ENCODE results near the gene ACVRL1. TPM values are rescaled to one million over a fixed set of nuclear protein-coding genes. Genes with fewer than 3 reads are reported as not detected.

Gene ACVRL1
- total RNA-seq, 4 donors from 2014 or later, result 2.0 to 71.3 (median 14.5) TPM

DNA sequence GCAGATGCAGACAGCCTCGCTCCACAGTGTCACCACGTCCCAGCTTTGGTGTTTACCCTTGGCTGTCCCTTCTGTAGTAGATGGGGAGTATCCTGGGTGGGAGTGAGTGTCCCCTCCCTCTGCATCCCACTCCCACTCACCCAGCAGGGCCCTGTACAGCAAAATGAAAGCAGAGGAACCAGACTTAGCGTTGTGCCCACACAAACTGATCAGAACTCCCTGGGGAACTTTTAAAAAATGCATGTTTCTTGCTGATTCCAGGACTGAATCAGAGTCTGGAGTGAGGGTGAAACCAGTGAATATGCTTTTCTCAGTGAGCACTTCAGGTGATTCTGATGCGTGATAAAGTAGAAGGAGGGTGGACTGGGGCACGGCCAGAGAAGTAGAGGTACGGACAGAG lies 2.9 kb downstream of the ACVRL1 start:
- intact Hi-C loops (cut with DNase I), result no loop called here
- Histone ChIP-seq H3K9me3 (no peaks in the 10 kb centered on the region), H3K36me3 (peaks cover 0 to 4% (median 0%) of the 10 kb centered on the region in 3 donors), H3K4me1 (peaks cover 24 to 80% (median 39%) of the 10 kb centered on the region in 3 donors), H3K4me3 (peak overlapping the region in 1 of 4 donors; percentile 77), H3K27ac (peak overlapping the region; percentile 0 to 95 (median 74)), H3K27me3 (peaks cover 0 to 45% (median 4%) of the 10 kb centered on the region in 4 donors)
- TF ChIP-seq CTCF (IDR thresholded peaks at IDR 0.05) (no peak), POLR2A (IDR thresholded peaks at IDR 0.05) (no peak)
- 68 to 84% methylated on average over 5 to 6 of the region's 6 CpGs for WGBS, 2 donors
- DNase-seq, result no peak

DNA sequence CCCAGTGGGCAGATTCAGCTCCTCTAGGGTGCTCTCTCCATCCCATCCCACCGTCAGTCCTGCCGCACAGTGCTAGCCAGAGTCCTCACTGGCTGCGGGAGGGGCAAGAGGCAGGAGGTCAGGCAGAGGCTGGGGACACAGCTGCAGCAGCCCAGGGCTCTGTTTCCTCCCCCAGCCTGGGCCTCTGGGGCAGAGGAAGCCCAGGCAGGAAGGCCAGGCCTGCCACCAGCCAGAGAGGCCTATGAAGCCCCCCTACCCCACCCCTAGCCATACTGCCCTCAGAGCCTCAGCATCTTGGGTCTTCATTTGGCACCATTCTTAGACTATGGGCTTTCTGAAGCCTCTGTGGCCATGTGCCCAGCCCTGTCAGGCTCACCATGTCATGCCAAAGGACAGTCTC lies 3.4 kb downstream of the ACVRL1 start:
- H3K4me1 ChIP-seq, result peaks cover 21 to 79% (median 38%) of the 10 kb centered on the region in 3 donors
- intact Hi-C loops (cut with DNase I), result no loop called here
- whole genome bisulfite sequencing, 2 donors, result 64% methylated on average over 2 of the region's 3 CpGs; no CpG with 5 or more reads in 1 of the 2 donors
- peak overlapping the region; percentile 0 to 95 (median 74) for H3K27ac ChIP-seq
- TF ChIP-seq CTCF (IDR thresholded peaks at IDR 0.05) (no peak), POLR2A (IDR thresholded peaks at IDR 0.05) (no peak)
- peaks cover 0 to 45% (median 4%) of the 10 kb centered on the region in 4 donors for H3K27me3 ChIP-seq
- no peaks in the 10 kb centered on the region for H3K9me3 ChIP-seq
- H3K4me3 ChIP-seq, result peak overlapping the region in 1 of 4 donors; percentile 77
- DNase-seq, result no peak
- H3K36me3 ChIP-seq, result peaks cover 0 to 8% (median 0%) of the 10 kb centered on the region in 3 donors

- Histone ChIP-seq H3K4me1 (peaks cover 19 to 73% (median 36%) of the 10 kb centered on the region in 3 donors), H3K4me3 (peak overlapping the region in 1 of 4 donors; percentile 77), H3K36me3 (peaks cover 0 to 14% (median 0%) of the 10 kb centered on the region in 3 donors), H3K27ac (peak overlapping the region in 3 of 4 donors; percentile 57 to 95 (median 92)), H3K9me3 (no peaks in the 10 kb centered on the region), H3K27me3 (peaks cover 0 to 43% (median 4%) of the 10 kb centered on the region in 4 donors)
- no peak for TF ChIP-seq CTCF (IDR thresholded peaks at IDR 0.05)
- intact Hi-C loops (cut with DNase I), result no loop called here
- WGBS, 2 donors, result 75% methylated on average over 3 of the region's 6 CpGs; no CpG with 5 or more reads in 1 of the 2 donors
- DNase-seq, result no peak
Observed at GRCh38 chr12:51911307-51911706, 4.0 kb downstream of the ACVRL1 start.

- intact Hi-C loops (cut with DNase I), result no loop called here
- Histone ChIP-seq H3K27ac (peak overlapping the region; percentile 31 to 95 (median 70)), H3K9me3 (no peaks in the 10 kb centered on the region), H3K4me1 (peaks cover 13 to 69% (median 31%) of the 10 kb centered on the region in 3 donors), H3K36me3 (peaks cover 0 to 17% (median 0%) of the 10 kb centered on the region in 3 donors), H3K4me3 (peak overlapping the region in 2 of 4 donors; percentile 28 to 51), H3K27me3 (peaks cover 0 to 35% (median 3%) of the 10 kb centered on the region in 4 donors)
- TF ChIP-seq CTCF (IDR thresholded peaks at IDR 0.05) (no peak), POLR2A (IDR thresholded peaks at IDR 0.05) (no peak)
- 44 to 69% methylated on average over 2 of the region's 8 CpGs for WGBS, 2 donors
- no peak for DNase-seq
Observed at GRCh38 chr12:51911788-51912711, 4.7 kb downstream of the ACVRL1 start.
